K562 (cell line): ENCODE measurements around the gene TRIM25. TPM values are rescaled to one million over a fixed set of nuclear protein-coding genes. Genes with fewer than 3 reads are reported as not detected.

Experiments used
- KLF6 ChIP-seq: fragments of 250-450 bp; sonication (Bioruptor Pico); IDR thresholded peaks from 2 replicates; pipeline ENCODE4 v1.4.0; 2020; ENCODE audit warnings: mild to moderate bottlenecking, moderate library complexity, borderline replicate concordance
- PHF8 ChIP-seq: fragments of 200-600 bp; sonication (generic); IDR thresholded peaks from 2 replicates; pipeline ENCODE4 v1.6.1; 2012; ENCODE audit warnings: mixed run types, mild to moderate bottlenecking, inconsistent platforms, low read length, moderate library complexity, borderline replicate concordance
- SAP30 ChIP-seq: fragments of 200-600 bp; sonication (generic); IDR thresholded peaks from 2 replicates; pipeline ENCODE4 v1.6.1; 2012; ENCODE audit warnings: borderline replicate concordance, low read depth, mild to moderate bottlenecking, moderate library complexity, low read length, control low read depth, inconsistent platforms; ENCODE audit not compliant: insufficient read depth, poor library complexity, severe bottlenecking
- ZNF263 ChIP-seq: sonication (generic); formaldehyde crosslinking; IDR thresholded peaks from 2 replicates; pipeline ENCODE4 v1.8.0; 2022; ENCODE audit warnings: mild to moderate bottlenecking, missing genetic modification reagents, borderline replicate concordance
- polyA plus RNA-seq, 8 experiments: library from polyadenylated mRNA; depleted of rRNA in 4 of 8; stranded (reverse) in 5 of 8; unstranded in 3 of 8; fragments of >200 nt; fragmentation: Nextera tagmentation in 2 of 8; fragmentation: Illumina TruSeq in 1 of 8; extraction: Ambion mirVana in 2 of 8; extraction: Trizol in 1 of 8; gene quantifications; 2 replicates each; pipeline versions ENCODE4 v1.2.1 to v1.2.3, GENCODE V29; 2011 to 2014; ENCODE audit warnings: inconsistent platforms in 1 of 8, missing spikeins in 1 of 8
- total RNA-seq, 7 experiments: library from RNA; depleted of rRNA in 6 of 7; stranded (reverse); fragments of >200 nt in 6 of 7; fragmentation: Illumina TruSeq in 2 of 7; extraction: Trizol in 2 of 7; gene quantifications; 2 replicates each; pipeline versions ENCODE4 v1.2.1 to v1.2.3, GENCODE V29; 2011 to 2021; ENCODE audit warnings: low replicate concordance in 1 of 7
- TF ChIP-seq, protein P1 (sequence below): fragments of 450-650 bp; formaldehyde crosslinking; IDR thresholded peaks from 2 replicates; pipeline ENCODE4 v1.4.0; 2022; ENCODE audit warnings: mild to moderate bottlenecking, moderate library complexity
- TF ChIP-seq, protein P2 (sequence below): fragments of 450-650 bp; IDR thresholded peaks from 2 replicates; pipeline ENCODE4 v1.6.1; 2016; ENCODE audit warnings: mild to moderate bottlenecking, moderate library complexity

TRIM25 gene
- total and polyA plus RNA-seq, 9 of the 15 experiments (the other 6 are each of a cell fraction or from before 2014, with no cell fraction given): 5.9 to 49.5 (median 24.5) TPM

DNA sequence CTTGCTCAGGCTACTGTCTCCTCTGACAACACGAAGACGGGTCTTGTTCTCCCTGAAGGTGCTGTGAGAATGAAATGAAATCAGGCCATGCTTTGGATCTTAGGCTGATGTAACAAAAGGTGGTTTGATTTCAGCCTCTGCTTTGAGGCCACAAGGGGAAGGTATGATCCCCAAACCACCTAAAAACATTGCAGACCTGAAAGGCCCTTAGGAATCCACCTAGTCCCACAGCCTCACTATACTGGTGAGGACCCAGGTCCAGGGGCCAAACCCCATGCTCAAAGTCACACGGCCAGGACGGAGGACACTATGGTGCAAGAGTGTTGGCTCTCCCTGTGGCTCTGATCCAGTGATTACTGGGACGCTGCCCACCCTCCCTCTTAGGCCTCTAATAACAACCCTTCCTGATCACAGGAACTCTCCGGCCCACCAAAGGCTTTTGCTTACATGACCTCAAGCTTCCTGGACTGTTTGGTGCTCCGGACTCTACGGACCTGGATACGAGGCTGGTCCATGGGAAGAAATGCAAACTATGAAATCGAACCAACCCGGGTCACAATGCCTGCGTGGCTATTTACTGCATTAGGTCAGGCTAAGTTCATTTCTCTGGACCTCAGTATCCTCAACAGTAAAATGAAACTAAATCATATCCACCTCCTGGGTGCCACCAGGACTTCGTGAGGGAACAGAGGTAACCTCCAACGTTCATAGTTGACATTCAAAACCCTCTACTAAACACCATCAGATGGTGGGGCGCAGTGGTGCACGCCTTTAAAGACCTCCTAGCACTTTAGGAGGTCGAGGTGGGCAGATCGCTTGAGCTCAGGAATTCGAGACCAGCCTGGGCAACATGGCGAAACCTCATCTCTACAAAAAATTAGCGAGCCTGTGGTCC lies 1.5 kb downstream of the TRIM25 start (continued):
- TF ChIP-seq, protein P1, sequence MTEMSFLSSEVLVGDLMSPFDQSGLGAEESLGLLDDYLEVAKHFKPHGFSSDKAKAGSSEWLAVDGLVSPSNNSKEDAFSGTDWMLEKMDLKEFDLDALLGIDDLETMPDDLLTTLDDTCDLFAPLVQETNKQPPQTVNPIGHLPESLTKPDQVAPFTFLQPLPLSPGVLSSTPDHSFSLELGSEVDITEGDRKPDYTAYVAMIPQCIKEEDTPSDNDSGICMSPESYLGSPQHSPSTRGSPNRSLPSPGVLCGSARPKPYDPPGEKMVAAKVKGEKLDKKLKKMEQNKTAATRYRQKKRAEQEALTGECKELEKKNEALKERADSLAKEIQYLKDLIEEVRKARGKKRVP (CRISPR knock-in tag): peak; percentile 2; the same call in 1 of the 2 replicates
- TF ChIP-seq PHF8 (peak; percentile 16; the same call in 1 of the 2 replicates), SAP30 (peak; percentile 11), ZNF263 (0 out of 2 replicates have a peak, but pooled peaks have one; percentile 7), KLF6 (CRISPR knock-in tag) (no peak)
- TF ChIP-seq, protein P2, sequence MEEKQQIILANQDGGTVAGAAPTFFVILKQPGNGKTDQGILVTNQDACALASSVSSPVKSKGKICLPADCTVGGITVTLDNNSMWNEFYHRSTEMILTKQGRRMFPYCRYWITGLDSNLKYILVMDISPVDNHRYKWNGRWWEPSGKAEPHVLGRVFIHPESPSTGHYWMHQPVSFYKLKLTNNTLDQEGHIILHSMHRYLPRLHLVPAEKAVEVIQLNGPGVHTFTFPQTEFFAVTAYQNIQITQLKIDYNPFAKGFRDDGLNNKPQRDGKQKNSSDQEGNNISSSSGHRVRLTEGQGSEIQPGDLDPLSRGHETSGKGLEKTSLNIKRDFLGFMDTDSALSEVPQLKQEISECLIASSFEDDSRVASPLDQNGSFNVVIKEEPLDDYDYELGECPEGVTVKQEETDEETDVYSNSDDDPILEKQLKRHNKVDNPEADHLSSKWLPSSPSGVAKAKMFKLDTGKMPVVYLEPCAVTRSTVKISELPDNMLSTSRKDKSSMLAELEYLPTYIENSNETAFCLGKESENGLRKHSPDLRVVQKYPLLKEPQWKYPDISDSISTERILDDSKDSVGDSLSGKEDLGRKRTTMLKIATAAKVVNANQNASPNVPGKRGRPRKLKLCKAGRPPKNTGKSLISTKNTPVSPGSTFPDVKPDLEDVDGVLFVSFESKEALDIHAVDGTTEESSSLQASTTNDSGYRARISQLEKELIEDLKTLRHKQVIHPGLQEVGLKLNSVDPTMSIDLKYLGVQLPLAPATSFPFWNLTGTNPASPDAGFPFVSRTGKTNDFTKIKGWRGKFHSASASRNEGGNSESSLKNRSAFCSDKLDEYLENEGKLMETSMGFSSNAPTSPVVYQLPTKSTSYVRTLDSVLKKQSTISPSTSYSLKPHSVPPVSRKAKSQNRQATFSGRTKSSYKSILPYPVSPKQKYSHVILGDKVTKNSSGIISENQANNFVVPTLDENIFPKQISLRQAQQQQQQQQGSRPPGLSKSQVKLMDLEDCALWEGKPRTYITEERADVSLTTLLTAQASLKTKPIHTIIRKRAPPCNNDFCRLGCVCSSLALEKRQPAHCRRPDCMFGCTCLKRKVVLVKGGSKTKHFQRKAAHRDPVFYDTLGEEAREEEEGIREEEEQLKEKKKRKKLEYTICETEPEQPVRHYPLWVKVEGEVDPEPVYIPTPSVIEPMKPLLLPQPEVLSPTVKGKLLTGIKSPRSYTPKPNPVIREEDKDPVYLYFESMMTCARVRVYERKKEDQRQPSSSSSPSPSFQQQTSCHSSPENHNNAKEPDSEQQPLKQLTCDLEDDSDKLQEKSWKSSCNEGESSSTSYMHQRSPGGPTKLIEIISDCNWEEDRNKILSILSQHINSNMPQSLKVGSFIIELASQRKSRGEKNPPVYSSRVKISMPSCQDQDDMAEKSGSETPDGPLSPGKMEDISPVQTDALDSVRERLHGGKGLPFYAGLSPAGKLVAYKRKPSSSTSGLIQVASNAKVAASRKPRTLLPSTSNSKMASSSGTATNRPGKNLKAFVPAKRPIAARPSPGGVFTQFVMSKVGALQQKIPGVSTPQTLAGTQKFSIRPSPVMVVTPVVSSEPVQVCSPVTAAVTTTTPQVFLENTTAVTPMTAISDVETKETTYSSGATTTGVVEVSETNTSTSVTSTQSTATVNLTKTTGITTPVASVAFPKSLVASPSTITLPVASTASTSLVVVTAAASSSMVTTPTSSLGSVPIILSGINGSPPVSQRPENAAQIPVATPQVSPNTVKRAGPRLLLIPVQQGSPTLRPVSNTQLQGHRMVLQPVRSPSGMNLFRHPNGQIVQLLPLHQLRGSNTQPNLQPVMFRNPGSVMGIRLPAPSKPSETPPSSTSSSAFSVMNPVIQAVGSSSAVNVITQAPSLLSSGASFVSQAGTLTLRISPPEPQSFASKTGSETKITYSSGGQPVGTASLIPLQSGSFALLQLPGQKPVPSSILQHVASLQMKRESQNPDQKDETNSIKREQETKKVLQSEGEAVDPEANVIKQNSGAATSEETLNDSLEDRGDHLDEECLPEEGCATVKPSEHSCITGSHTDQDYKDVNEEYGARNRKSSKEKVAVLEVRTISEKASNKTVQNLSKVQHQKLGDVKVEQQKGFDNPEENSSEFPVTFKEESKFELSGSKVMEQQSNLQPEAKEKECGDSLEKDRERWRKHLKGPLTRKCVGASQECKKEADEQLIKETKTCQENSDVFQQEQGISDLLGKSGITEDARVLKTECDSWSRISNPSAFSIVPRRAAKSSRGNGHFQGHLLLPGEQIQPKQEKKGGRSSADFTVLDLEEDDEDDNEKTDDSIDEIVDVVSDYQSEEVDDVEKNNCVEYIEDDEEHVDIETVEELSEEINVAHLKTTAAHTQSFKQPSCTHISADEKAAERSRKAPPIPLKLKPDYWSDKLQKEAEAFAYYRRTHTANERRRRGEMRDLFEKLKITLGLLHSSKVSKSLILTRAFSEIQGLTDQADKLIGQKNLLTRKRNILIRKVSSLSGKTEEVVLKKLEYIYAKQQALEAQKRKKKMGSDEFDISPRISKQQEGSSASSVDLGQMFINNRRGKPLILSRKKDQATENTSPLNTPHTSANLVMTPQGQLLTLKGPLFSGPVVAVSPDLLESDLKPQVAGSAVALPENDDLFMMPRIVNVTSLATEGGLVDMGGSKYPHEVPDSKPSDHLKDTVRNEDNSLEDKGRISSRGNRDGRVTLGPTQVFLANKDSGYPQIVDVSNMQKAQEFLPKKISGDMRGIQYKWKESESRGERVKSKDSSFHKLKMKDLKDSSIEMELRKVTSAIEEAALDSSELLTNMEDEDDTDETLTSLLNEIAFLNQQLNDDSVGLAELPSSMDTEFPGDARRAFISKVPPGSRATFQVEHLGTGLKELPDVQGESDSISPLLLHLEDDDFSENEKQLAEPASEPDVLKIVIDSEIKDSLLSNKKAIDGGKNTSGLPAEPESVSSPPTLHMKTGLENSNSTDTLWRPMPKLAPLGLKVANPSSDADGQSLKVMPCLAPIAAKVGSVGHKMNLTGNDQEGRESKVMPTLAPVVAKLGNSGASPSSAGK: 0 out of 2 replicates have a peak, but pooled peaks have one; percentile 25
